Measurements from ENCODE around the gene PPIF.

The PPIF gene

DNA sequence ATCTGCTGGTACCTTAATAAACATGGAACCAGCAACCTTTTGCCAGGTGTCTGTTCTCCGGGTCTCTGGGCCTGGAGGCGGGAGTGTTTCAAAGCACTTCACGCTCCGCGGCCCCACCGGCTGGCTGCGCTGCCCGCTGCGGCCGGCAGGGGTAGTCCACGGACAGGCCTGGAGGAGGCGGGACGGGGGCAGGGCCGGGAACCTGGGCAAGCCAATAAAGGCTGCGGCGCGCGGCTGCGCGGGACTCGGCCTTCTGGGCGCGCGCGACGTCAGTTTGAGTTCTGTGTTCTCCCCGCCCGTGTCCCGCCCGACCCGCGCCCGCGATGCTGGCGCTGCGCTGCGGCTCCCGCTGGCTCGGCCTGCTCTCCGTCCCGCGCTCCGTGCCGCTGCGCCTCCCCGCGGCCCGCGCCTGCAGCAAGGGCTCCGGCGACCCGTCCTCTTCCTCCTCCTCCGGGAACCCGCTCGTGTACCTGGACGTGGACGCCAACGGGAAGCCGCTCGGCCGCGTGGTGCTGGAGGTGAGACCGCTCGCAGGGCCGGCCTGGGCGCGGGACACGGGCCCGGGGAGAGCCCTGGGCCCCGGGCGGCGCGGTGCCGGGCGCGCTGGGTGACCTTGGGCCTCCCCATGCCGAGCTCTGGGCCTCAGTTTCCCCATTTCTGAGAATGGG, at the start of gene PPIF:
PPIF (plus strand) TSS at position 244 of the 668 bp plus-strand sequence; CDS start at position 324, 80 bp downstream.
- TF ChIP-seq, protein P1, sequence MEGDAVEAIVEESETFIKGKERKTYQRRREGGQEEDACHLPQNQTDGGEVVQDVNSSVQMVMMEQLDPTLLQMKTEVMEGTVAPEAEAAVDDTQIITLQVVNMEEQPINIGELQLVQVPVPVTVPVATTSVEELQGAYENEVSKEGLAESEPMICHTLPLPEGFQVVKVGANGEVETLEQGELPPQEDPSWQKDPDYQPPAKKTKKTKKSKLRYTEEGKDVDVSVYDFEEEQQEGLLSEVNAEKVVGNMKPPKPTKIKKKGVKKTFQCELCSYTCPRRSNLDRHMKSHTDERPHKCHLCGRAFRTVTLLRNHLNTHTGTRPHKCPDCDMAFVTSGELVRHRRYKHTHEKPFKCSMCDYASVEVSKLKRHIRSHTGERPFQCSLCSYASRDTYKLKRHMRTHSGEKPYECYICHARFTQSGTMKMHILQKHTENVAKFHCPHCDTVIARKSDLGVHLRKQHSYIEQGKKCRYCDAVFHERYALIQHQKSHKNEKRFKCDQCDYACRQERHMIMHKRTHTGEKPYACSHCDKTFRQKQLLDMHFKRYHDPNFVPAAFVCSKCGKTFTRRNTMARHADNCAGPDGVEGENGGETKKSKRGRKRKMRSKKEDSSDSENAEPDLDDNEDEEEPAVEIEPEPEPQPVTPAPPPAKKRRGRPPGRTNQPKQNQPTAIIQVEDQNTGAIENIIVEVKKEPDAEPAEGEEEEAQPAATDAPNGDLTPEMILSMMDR (conservative IDR thresholded peaks at IDR 0.05) = peak; percentile 97
- H3K27ac ChIP-seq = peak within 1 kb of the TSS; percentile 93

DNA sequence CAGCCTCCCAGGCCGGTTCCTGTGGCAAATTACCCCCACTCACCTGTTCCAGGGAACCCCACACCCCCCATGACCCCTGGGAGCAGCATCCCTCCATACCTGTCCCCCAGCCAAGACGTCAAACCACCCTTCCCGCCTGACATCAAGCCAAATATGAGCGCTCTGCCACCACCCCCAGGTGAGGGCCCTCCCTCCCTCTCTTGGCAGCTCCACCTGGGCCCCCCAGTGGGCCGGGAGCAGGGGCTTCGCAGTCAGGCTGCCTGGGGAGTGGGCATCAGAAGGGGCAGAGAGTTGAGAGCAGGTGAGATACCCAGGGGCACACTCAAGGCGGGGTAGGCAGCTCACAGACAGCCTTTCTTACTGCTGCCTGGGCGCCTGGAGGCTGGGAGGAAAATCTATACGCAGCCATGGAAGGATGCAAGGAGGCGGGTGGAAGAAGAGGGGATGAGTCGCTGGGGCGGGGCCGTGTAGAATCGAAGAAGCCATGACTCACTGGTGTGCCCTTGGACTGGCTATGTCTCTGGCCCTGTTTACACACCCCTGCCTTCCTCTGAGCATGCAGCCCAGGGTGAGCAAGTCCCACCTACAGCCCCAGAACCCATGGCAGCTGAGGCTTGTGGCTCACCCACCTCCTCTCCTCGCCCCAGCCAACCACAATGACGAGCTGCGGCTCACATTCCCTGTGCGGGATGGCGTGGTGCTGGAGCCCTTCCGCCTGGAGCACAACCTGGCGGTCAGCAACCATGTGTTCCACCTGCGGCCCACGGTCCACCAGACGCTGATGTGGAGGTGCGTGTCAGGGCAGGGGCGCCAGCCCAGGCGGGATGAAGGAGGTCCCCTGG, 48.6 kb upstream of the PPIF start:
- H3K27ac ChIP-seq = no peak overlapping the region
- TF ChIP-seq, protein P1 (conservative IDR thresholded peaks at IDR 0.05) = no peak

DNA sequence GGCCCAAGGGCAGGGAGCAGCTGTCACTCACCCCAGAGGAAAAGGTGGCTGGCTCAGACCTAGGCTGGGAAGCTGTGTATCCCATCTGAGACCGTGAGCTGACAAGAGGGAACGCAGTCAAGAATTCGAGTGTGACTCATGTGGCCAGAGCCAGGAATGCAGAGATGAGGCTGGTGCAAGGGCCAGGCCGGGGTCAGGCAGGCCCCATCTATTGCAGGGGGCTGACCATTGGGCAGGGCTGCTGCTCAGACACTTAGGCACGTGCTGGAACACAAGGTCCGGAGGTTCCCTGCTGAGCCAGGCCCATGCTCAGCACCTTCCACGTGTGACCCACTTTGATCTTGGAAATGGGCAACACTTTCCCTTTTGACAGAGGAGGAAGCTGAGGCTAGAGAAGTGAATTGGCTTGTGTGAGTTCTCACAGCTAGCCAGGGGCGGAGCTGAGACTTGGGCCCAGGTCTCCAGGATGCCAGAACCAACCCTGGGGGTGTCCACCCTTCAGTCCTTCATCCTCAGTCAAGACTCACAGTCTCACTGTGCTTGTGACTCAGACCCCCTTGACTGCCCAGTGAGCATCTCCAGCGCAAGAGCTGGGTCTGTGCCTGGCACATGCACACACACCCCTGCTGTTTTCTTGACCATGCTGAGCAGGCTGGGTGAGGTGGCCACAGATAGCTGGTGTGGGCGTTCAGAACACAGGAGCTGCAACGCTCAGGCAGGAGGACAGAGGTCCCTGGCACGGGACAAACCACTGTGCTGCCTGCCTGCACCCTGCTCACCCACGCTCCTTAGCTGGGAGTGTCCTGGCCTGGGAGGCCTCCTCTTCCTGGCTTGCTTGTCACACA, 47.6 kb upstream of the PPIF start:
- TF ChIP-seq, protein P1 (conservative IDR thresholded peaks at IDR 0.05) = no peak
- H3K27ac ChIP-seq = no peak overlapping the region

DNA sequence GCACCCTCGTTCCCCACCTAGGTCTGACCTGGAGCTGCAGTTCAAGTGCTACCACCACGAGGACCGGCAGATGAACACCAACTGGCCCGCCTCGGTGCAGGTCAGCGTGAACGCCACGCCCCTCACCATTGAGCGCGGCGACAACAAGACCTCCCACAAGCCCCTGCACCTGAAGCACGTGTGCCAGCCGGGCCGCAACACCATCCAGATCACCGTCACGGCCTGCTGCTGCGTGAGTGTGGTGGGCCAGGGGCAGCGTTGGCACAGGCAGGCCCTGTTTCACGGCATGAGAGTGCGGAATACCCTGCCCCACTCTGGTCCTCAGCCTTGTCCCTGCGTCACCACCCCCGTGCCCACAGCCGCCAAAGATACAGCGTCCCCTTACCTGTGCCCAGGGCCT, 46.6 kb upstream of the PPIF start:
- TF ChIP-seq, protein P1 (conservative IDR thresholded peaks at IDR 0.05) = no peak

DNA sequence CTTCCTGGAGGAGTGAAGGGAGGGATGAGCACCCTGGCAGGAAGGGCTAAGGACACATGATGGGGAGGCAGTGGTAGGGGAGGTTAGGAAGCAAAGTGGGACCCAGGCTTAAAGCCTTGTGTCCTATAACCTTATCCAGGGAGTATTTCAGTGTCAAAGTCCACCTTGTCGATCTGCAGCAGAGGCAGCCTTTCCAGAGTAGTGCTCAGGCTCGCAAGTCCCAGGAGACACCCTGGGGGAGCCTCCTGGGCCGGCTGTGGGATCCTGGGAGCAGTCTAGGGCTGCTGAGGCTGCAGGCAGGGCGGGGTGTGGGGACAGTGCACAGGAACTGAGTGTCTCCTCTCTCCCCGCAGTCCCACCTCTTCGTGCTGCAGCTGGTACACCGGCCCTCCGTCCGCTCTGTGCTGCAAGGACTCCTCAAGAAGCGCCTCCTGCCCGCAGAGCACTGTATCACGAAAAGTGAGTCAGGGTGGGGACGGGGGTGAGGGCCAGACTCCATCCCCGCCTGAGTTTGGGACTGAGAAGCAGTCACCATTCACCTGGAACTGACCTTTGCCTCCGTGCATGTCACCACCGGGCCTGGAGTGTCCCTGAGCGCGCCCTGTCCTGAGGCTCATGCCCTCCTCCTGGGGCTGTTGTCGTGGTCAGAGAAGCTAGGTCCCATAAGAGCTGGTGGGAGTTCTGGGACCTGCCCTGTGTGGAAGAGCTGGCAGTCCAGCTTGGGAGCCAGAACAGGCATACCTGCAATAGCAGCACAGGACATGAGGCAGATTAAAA, 45.3 kb upstream of the PPIF start:
- TF ChIP-seq, protein P1 (conservative IDR thresholded peaks at IDR 0.05) = no peak
- no peak overlapping the region for H3K27ac ChIP-seq

More for the DNA sequence above, 46.6 kb upstream of the PPIF start:
- no peak overlapping the region for H3K27ac ChIP-seq

DNA sequence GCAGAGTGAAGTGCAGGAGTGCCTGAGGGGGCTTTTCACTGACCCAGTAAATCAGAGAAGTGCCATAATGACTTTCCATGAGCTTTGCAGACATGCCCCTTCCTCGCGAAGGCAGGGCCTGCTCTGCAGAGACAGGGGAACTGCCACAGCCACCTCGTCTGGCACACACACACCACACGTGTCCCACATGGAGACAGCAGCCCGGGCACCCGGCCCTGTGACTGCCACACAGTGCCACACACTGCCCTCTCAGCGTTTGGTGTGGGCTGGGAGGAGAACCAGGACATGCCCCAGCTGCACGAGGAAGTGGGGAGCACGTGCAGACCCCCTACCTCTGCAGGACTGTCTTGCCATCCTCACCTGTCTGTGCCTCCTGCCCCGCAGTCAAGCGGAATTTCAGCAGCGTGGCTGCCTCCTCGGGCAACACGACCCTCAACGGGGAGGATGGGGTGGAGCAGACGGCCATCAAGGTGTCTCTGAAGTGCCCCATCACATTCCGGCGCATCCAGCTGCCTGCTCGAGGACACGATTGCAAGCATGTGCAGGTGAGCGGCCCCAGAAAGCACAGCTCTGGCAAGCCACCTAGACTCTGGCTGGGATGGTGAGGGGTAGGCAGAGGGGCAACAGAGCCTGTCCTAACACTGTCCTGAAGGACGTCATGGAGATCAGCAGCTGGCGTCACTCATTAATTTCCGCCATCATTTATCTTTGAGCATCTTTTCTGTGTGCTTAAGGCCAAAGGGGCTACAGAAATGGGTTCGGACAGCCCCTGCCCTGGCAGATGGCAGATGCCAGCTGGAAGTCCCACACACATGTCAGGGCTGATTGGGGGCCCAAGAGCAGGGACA, 43.4 kb upstream of the PPIF start:
- no peak overlapping the region for H3K27ac ChIP-seq
- TF ChIP-seq, protein P1 (conservative IDR thresholded peaks at IDR 0.05) = no peak
